Activated CD4-positive, alpha-beta T cell treated with anti-CD3 and anti-CD28 coated beads, Interleukin-2, amount 50 U/mL, for 1 hour (primary cell): Measurements from ENCODE around the gene DGCR6L.
"Not testable (repeated sequence)": the region's sequence is repeated elsewhere in the genome, so short reads cannot be mapped to it uniquely, and the experiment has no call there.

ENCODE experiments used
- DNase-seq: peaks from one replicate; pipeline ENCODE4 v3.0.0-alpha.2; 2020

DGCR6L gene

GRCh38 chr22:20307448-20308447, 12.1 kb downstream of the DGCR6L start:
- DNase-seq, result not testable (repeated sequence)

- DNase-seq, result not testable (repeated sequence)
Observed at GRCh38 chr22:20306646-20307447, 13.0 kb downstream of the DGCR6L start.

GRCh38 chr22:20305894-20306645, 13.8 kb downstream of the DGCR6L start:
- DNase-seq, result no peak

GRCh38 chr22:20305230-20305893, 14.5 kb downstream of the DGCR6L start:
- not testable (repeated sequence) for DNase-seq

- no peak for DNase-seq
Observed at GRCh38 chr22:20304646-20305045, 15.2 kb downstream of the DGCR6L start.

GRCh38 chr22:20303229-20303534, 16.7 kb downstream of the DGCR6L start:
- not testable (repeated sequence) for DNase-seq

GRCh38 chr22:20302438-20303228, 17.2 kb downstream of the DGCR6L start:
- DNase-seq, result no peak

- no peak for DNase-seq
Observed at GRCh38 chr22:20299746-20300136, 20.1 kb downstream of the DGCR6L start.

- peak; percentile 90 for DNase-seq
Observed at GRCh38 chr22:20298803-20299745, 20.8 kb downstream of the DGCR6L start.

GRCh38 chr22:20298110-20298802, 21.6 kb downstream of the DGCR6L start:
- DNase-seq, result no peak

- no peak for DNase-seq
Observed at GRCh38 chr22:20297414-20298109, 22.3 kb downstream of the DGCR6L start.

- no peak for DNase-seq
Observed at GRCh38 chr22:20296598-20296997, 23.3 kb downstream of the DGCR6L start.

GRCh38 chr22:20295262-20296064, 24.4 kb downstream of the DGCR6L start:
- DNase-seq, result no peak

- no peak for DNase-seq
Observed at GRCh38 chr22:20292673-20293232, 27.1 kb downstream of the DGCR6L start.

GRCh38 chr22:20292108-20292507, 27.8 kb downstream of the DGCR6L start:
- no peak for DNase-seq

- no peak for DNase-seq
Observed at GRCh38 chr22:20291604-20292063, 28.2 kb downstream of the DGCR6L start.

- no peak for DNase-seq
Observed at GRCh38 chr22:20291249-20291586, 28.6 kb downstream of the DGCR6L start.
